NCI-H1105 treated with DMSO at 0.1 percent for 48 hours (cell line): ENCODE results near the gene PRKCE.

Experiments used
- DNase-seq: peaks from one replicate; lab custom pipeline; 2025; lab: John Stamatoyannopoulos, UW

The PRKCE gene

GRCh38 chr2:46227674-46228289 is 576.3 kb downstream of the PRKCE start:
- no peak for DNase-seq

- no peak for DNase-seq
These were observed 577.9 kb downstream of the PRKCE start for GRCh38 chr2:46229134-46230063.

- no peak for DNase-seq
These were observed 578.7 kb downstream of the PRKCE start for GRCh38 chr2:46230115-46230571.

GRCh38 chr2:46230677-46231425 is 579.4 kb downstream of the PRKCE start:
- DNase-seq: no peak

- no peak for DNase-seq
These were observed 580.2 kb downstream of the PRKCE start for GRCh38 chr2:46231721-46232120.

GRCh38 chr2:46232860-46233259 is 581.4 kb downstream of the PRKCE start:
- DNase-seq: no peak

- no peak for DNase-seq
These were observed 584.8 kb downstream of the PRKCE start for GRCh38 chr2:46236006-46236875.

GRCh38 chr2:46236876-46237859 is 585.7 kb downstream of the PRKCE start:
- DNase-seq: no peak
